Measurements from ENCODE around the gene EBF3.

The EBF3 gene

GRCh38 chr10:129876838-129877237 lies 87.2 kb downstream of the EBF3 start:
- Histone ChIP-seq H4K91ac (ENCODE audit: low read depth, low read length, poor library complexity) (no peak overlapping the region), H3K79me1 (ENCODE audit: low read depth, low read length) (no peaks in the 10 kb centered on the region), H3K36me3 (replicated peaks in 1 of 2; ENCODE audit: control insufficient read depth in 2 of 2, insufficient read depth in 2 of 2, low read length in 2 of 2) (no peaks in the 10 kb centered on the region), H3K4me1 (ENCODE audit: control insufficient read depth in 2 of 2, insufficient read depth in 1 of 2, low read depth in 1 of 2, low read length in 2 of 2) (peaks cover 0 to 7% of the 10 kb centered on the region in 2 donors), H3K23ac (ENCODE audit: low read depth, low read length, poor library complexity) (no peak overlapping the region), H3K18ac (ENCODE audit: low read length) (no peak overlapping the region), H3K27ac (replicated peaks; ENCODE audit: low read length) (no peak overlapping the region), H2AFZ (ENCODE audit: low read length) (no peak overlapping the region), H3K27me3 (ENCODE audit: control insufficient read depth in 3 of 3, insufficient read depth in 3 of 3, low read depth in 1 of 3, low read length in 3 of 3) (no peaks in the 10 kb centered on the region), H2BK15ac (ENCODE audit: low read length) (no peak overlapping the region), H4K8ac (ENCODE audit: low read depth, low read length) (no peak overlapping the region), H3K4me2 (ENCODE audit: insufficient read depth, low read length, poor library complexity, severe bottlenecking) (no peak overlapping the region), H3K9me3 (replicated peaks in 1 of 2; ENCODE audit: control insufficient read depth in 2 of 2, insufficient read depth in 1 of 2, low read depth in 1 of 2, low read length in 2 of 2) (peaks cover 2 to 3% of the 10 kb centered on the region in 2 donors), H2BK5ac (ENCODE audit: low read length) (no peak overlapping the region), H3K4ac (ENCODE audit: low read length) (no peak overlapping the region), H3K14ac (ENCODE audit: low read length) (no peak overlapping the region), H2BK120ac (ENCODE audit: low read depth, low read length) (no peak overlapping the region), H2AK5ac (ENCODE audit: low read depth, low read length) (no peak overlapping the region), H3K4me3 (ENCODE audit: low read length in 2 of 2) (no peak overlapping the region), H2BK12ac (ENCODE audit: low read length) (no peak overlapping the region), H3K9ac (ENCODE audit: low read depth, low read length, poor library complexity) (no peak overlapping the region)
- no CpG with 5 or more reads among the region's 5 CpGs for WGBS, 2 donors (ENCODE audit: extremely low coverage in 2 of 2, insufficient read length in 2 of 2, insufficient replicate concordance in 1 of 2)
- no peak for DNase-seq (ENCODE audit: low spot score)

GRCh38 chr10:129875993-129876726 lies 87.9 kb downstream of the EBF3 start:
- Histone ChIP-seq H3K14ac (ENCODE audit: low read length) (no peak overlapping the region), H3K36me3 (replicated peaks in 1 of 2; ENCODE audit: control insufficient read depth in 2 of 2, insufficient read depth in 2 of 2, low read length in 2 of 2) (no peaks in the 10 kb centered on the region), H2BK15ac (ENCODE audit: low read length) (peak overlapping the region; percentile 42), H3K9ac (ENCODE audit: low read depth, low read length, poor library complexity) (no peak overlapping the region), H3K18ac (ENCODE audit: low read length) (no peak overlapping the region), H2BK120ac (ENCODE audit: low read depth, low read length) (no peak overlapping the region), H3K9me3 (replicated peaks in 1 of 2; ENCODE audit: control insufficient read depth in 2 of 2, insufficient read depth in 1 of 2, low read depth in 1 of 2, low read length in 2 of 2) (peaks cover 2 to 3% of the 10 kb centered on the region in 2 donors), H3K23ac (ENCODE audit: low read depth, low read length, poor library complexity) (no peak overlapping the region), H3K27ac (replicated peaks; ENCODE audit: low read length) (no peak overlapping the region), H3K79me1 (ENCODE audit: low read depth, low read length) (no peaks in the 10 kb centered on the region), H3K4me2 (ENCODE audit: insufficient read depth, low read length, poor library complexity, severe bottlenecking) (no peak overlapping the region), H3K4me3 (ENCODE audit: low read length in 2 of 2) (no peak overlapping the region), H2AK5ac (ENCODE audit: low read depth, low read length) (no peak overlapping the region), H2BK12ac (ENCODE audit: low read length) (no peak overlapping the region), H3K27me3 (ENCODE audit: control insufficient read depth in 3 of 3, insufficient read depth in 3 of 3, low read depth in 1 of 3, low read length in 3 of 3) (no peaks in the 10 kb centered on the region), H4K91ac (ENCODE audit: low read depth, low read length, poor library complexity) (no peak overlapping the region), H2AFZ (ENCODE audit: low read length) (peak overlapping the region; percentile 54), H4K8ac (ENCODE audit: low read depth, low read length) (no peak overlapping the region), H3K4ac (ENCODE audit: low read length) (no peak overlapping the region), H2BK5ac (ENCODE audit: low read length) (no peak overlapping the region), H3K4me1 (ENCODE audit: control insufficient read depth in 2 of 2, insufficient read depth in 1 of 2, low read depth in 1 of 2, low read length in 2 of 2) (peaks cover 0 to 10% of the 10 kb centered on the region in 2 donors)
- DNase-seq (ENCODE audit: low spot score): no peak
- no CpG with 5 or more reads among the region's 11 CpGs for WGBS, 2 donors (ENCODE audit: extremely low coverage in 2 of 2, insufficient read length in 2 of 2, insufficient replicate concordance in 1 of 2)

DNA sequence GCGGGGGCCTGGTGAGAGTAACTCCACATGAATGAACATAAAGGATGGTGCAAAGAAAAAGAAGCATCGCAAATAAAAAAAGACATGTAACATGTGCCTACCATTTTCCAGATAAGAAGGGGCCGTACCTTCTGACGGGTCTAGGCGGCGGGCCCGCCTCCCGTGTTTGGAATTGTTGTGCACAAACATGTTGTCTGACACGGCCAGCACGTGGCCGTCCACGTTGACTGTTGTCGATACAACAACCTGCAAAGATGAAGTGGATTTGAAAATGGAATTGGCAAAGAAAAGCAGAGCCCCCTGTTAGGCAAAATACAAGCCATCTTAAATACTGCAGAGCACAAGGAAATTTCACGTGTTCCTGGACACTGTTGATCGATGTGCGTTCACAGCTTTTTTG lies 90.7 kb downstream of the EBF3 start:
- no peaks in the 10 kb centered on the region for H3K79me1 ChIP-seq (ENCODE audit: low read depth, low read length)
- H3K27me3 ChIP-seq (ENCODE audit: control insufficient read depth in 3 of 3, insufficient read depth in 3 of 3, low read depth in 1 of 3, low read length in 3 of 3): no peaks in the 10 kb centered on the region
- no peak overlapping the region for H4K8ac ChIP-seq (ENCODE audit: low read depth, low read length)
- no peaks in the 10 kb centered on the region for H3K36me3 ChIP-seq (replicated peaks in 1 of 2; ENCODE audit: control insufficient read depth in 2 of 2, insufficient read depth in 2 of 2, low read length in 2 of 2)
- no peak overlapping the region for H2BK12ac ChIP-seq (ENCODE audit: low read length)
- peaks cover 0 to 3% of the 10 kb centered on the region in 2 donors for H3K9me3 ChIP-seq (replicated peaks in 1 of 2; ENCODE audit: control insufficient read depth in 2 of 2, insufficient read depth in 1 of 2, low read depth in 1 of 2, low read length in 2 of 2)
- no peak overlapping the region for H3K4me2 ChIP-seq (ENCODE audit: insufficient read depth, low read length, poor library complexity, severe bottlenecking)
- H3K4me1 ChIP-seq (ENCODE audit: control insufficient read depth in 2 of 2, insufficient read depth in 1 of 2, low read depth in 1 of 2, low read length in 2 of 2): peaks cover 0 to 24% of the 10 kb centered on the region in 2 donors
- H3K9ac ChIP-seq (ENCODE audit: low read depth, low read length, poor library complexity): no peak overlapping the region
- H3K4ac ChIP-seq (ENCODE audit: low read length): no peak overlapping the region
- H2AK5ac ChIP-seq (ENCODE audit: low read depth, low read length): no peak overlapping the region
- no peak overlapping the region for H3K14ac ChIP-seq (ENCODE audit: low read length)
- DNase-seq (ENCODE audit: low spot score): no peak
- no peak overlapping the region for H3K27ac ChIP-seq (replicated peaks; ENCODE audit: low read length)
- no peak overlapping the region for H3K18ac ChIP-seq (ENCODE audit: low read length)
- no peak overlapping the region for H4K91ac ChIP-seq (ENCODE audit: low read depth, low read length, poor library complexity)
- no peak overlapping the region for H2BK120ac ChIP-seq (ENCODE audit: low read depth, low read length)
- no peak overlapping the region for H2AFZ ChIP-seq (ENCODE audit: low read length)
- H3K23ac ChIP-seq (ENCODE audit: low read depth, low read length, poor library complexity): no peak overlapping the region
- no peak overlapping the region for H2BK15ac ChIP-seq (ENCODE audit: low read length)
- H2BK5ac ChIP-seq (ENCODE audit: low read length): no peak overlapping the region
- WGBS, 2 donors (ENCODE audit: extremely low coverage in 2 of 2, insufficient read length in 2 of 2, insufficient replicate concordance in 1 of 2): no CpG with 5 or more reads among the region's 16 CpGs
- H3K4me3 ChIP-seq (ENCODE audit: low read length in 2 of 2): no peak overlapping the region

DNA sequence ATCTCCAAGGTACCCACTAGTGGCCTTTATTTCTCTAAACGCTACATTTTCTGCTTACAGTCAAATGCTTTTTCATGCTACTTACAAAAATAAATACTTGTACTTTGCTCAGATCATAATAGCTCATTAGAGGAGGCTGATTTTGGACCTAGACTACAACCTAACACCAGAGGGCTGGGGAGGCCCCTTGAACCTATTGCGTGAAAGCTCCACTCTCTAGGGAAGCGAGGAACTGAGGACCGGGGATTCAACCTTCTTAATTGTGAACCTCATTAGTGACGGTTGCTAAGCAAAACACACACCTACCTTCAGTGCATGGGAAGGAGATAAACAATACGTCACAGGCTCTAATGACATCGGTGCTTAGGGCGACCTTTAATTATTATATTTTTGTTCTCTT lies 92.1 kb downstream of the EBF3 start:
- Histone ChIP-seq H3K23ac (ENCODE audit: low read depth, low read length, poor library complexity) (no peak overlapping the region), H3K27ac (replicated peaks; ENCODE audit: low read length) (no peak overlapping the region), H3K27me3 (ENCODE audit: control insufficient read depth in 3 of 3, insufficient read depth in 3 of 3, low read depth in 1 of 3, low read length in 3 of 3) (no peaks in the 10 kb centered on the region), H2BK120ac (ENCODE audit: low read depth, low read length) (no peak overlapping the region), H3K4me2 (ENCODE audit: insufficient read depth, low read length, poor library complexity, severe bottlenecking) (no peak overlapping the region), H2BK5ac (ENCODE audit: low read length) (no peak overlapping the region), H3K79me1 (ENCODE audit: low read depth, low read length) (no peaks in the 10 kb centered on the region), H2AFZ (ENCODE audit: low read length) (no peak overlapping the region), H3K4me1 (ENCODE audit: control insufficient read depth in 2 of 2, insufficient read depth in 1 of 2, low read depth in 1 of 2, low read length in 2 of 2) (peaks cover 0 to 24% of the 10 kb centered on the region in 2 donors), H2AK5ac (ENCODE audit: low read depth, low read length) (no peak overlapping the region), H2BK15ac (ENCODE audit: low read length) (no peak overlapping the region), H3K4me3 (ENCODE audit: low read length in 2 of 2) (no peak overlapping the region), H3K14ac (ENCODE audit: low read length) (no peak overlapping the region), H3K4ac (ENCODE audit: low read length) (no peak overlapping the region), H3K36me3 (replicated peaks in 1 of 2; ENCODE audit: control insufficient read depth in 2 of 2, insufficient read depth in 2 of 2, low read length in 2 of 2) (no peaks in the 10 kb centered on the region), H4K8ac (ENCODE audit: low read depth, low read length) (no peak overlapping the region), H3K9ac (ENCODE audit: low read depth, low read length, poor library complexity) (no peak overlapping the region), H4K91ac (ENCODE audit: low read depth, low read length, poor library complexity) (no peak overlapping the region), H2BK12ac (ENCODE audit: low read length) (no peak overlapping the region), H3K18ac (ENCODE audit: low read length) (no peak overlapping the region), H3K9me3 (replicated peaks in 1 of 2; ENCODE audit: control insufficient read depth in 2 of 2, insufficient read depth in 1 of 2, low read depth in 1 of 2, low read length in 2 of 2) (peaks cover 2 to 3% of the 10 kb centered on the region in 2 donors)
- no peak for DNase-seq (ENCODE audit: low spot score)
- no CpG with 5 or more reads among the region's 8 CpGs for WGBS, 2 donors (ENCODE audit: extremely low coverage in 2 of 2, insufficient read length in 2 of 2, insufficient replicate concordance in 1 of 2)

Measured in neuronal stem cell (in vitro differentiated cells).